ENCODE data around the gene CNOT1. TPM values are rescaled to one million over a fixed set of nuclear protein-coding genes. Genes with fewer than 3 reads are reported as not detected.

The CNOT1 gene
- total RNA-seq, 4 donors from 2014 or later = 69.4 to 173 (median 151) TPM

DNA sequence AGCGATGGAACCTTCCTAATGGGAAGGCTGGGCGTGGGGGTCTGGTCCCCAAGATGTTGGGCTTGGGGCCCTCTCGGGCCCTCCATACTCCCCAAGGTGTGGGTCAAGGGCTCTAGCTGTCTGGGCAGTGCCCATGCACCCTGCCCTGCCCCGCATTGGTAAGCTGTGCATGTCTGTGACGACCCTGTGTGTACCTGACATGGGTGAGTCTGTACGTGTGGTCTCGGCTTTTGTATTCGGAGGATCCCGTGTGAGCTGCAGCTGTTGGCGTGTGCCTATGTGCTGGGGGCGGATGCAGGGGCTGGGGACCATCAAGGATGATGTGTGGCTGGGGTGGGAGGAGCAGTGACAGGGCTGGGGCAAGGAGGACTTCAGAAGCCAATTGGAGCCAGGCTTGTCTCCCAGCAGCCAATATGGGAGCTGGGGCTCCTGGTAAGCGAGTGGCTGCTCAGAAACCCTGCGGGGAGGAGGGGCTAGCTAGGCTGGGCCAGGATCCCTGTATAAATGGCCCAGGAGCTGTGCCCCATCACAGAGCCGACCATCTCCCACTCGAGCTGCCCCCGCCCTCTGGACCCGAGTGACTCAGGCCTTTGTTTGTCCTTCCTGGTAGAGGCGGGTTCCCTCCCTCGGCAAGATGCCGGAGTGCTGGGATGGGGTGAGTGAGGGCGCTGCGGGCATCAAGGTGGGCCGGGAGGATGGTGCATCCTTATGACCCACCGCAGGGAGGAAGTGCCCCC, 129.8 kb downstream of the CNOT1 start, which contains the start of gene NDRG4:
Gene NDRG4, plus strand, starts transcription at position 529 of the 737 bp plus-strand sequence. Its CDS starts 106 bp downstream, at position 635.
- no peak for DNase-seq
- TF ChIP-seq POLR2A (IDR thresholded peaks at IDR 0.05) (no peak), CTCF (IDR thresholded peaks at IDR 0.05) (no peak)
- Histone ChIP-seq H3K27ac (no peak within 1 kb of the TSS), H3K27me3 (no peaks in the 10 kb centered on the region), H3K9me3 (no peaks in the 10 kb centered on the region), H3K4me1 (peaks cover 0 to 12% of the 10 kb centered on the region in 2 donors), H3K4me3 (no peak within 1 kb of the TSS), H3K36me3 (no peaks in the 10 kb centered on the region)
- intact Hi-C loops (cut with DNase I; ENCODE audit: low total_unique reads) = no loop called here

DNA sequence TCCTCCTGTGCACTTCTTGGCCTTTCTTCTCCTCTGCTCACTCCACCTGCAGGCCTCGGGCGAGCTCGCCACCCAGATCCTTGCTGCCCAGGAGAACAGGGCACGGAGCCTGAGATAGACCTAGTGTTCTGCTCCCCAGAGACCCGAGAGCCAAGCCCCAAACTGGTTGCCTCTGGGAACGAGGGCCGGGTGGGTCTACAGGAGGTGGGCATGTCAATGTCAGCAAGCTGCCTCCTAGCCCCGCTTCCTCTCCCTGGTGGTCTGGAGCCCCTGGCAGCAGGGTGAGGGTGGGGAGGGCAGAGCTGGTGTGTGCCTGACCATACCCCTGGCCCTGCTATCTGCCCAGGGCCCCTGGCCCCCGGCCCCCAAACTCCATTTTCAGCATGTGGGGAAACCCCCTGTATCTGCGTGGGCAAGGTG, 130.5 kb downstream of the CNOT1 start:
- H3K4me1 ChIP-seq = peaks cover 0 to 12% of the 10 kb centered on the region in 2 donors
- H3K9me3 ChIP-seq = no peaks in the 10 kb centered on the region
- intact Hi-C loops (cut with DNase I; ENCODE audit: low total_unique reads) = no loop called here
- H3K4me3 ChIP-seq = no peak overlapping the region
- H3K27me3 ChIP-seq = no peaks in the 10 kb centered on the region
- DNase-seq = no peak
- H3K36me3 ChIP-seq = no peaks in the 10 kb centered on the region
- H3K27ac ChIP-seq = no peak overlapping the region
- TF ChIP-seq CTCF (IDR thresholded peaks at IDR 0.05) = no peak
- TF ChIP-seq POLR2A (IDR thresholded peaks at IDR 0.05) = no peak

DNA sequence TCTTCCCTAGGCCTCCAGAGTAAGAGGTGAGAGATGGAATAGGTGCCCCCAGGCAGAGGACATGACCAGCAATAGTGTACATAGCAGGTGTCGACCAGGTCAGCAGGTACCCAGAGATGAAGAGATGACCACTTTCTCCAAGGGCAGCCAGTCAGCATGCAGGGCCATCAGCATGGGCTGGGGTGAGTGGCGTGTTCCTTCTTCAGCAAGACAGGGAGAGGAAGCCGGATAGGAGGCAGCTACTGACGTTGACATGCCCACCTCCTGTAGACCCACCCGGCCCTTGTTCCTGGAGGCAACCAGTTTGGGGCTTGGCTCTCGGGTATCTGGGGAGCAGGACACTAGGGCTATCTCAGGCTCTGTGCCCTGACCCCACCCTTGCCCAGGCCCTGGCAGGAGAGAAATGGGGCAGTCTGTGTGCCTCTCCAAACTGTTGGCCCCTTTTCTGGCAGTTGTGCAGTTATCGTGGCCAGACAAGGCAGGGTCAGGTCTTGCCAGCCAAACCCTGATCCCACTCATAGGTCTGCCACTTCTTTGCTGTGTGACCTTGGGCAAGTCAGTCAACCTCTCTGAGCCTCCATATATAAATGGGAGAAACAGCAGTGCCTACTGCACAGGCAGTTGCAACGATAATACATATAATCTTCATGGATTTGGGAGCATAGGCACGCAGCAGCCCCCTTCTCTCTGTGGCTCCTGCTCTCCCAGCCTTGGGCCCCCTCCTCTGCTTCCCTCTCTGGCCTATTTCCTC, 131.1 kb downstream of the CNOT1 start:
- no peaks in the 10 kb centered on the region for H3K36me3 ChIP-seq
- no peaks in the 10 kb centered on the region for H3K9me3 ChIP-seq
- no peak overlapping the region for H3K27ac ChIP-seq
- no peak for TF ChIP-seq CTCF (IDR thresholded peaks at IDR 0.05)
- no peak for TF ChIP-seq POLR2A (IDR thresholded peaks at IDR 0.05)
- no peaks in the 10 kb centered on the region for H3K27me3 ChIP-seq
- intact Hi-C loops (cut with DNase I; ENCODE audit: low total_unique reads) = no loop called here
- no peak overlapping the region for H3K4me3 ChIP-seq
- peaks cover 0 to 12% of the 10 kb centered on the region in 2 donors for H3K4me1 ChIP-seq
- no peak for DNase-seq

DNA sequence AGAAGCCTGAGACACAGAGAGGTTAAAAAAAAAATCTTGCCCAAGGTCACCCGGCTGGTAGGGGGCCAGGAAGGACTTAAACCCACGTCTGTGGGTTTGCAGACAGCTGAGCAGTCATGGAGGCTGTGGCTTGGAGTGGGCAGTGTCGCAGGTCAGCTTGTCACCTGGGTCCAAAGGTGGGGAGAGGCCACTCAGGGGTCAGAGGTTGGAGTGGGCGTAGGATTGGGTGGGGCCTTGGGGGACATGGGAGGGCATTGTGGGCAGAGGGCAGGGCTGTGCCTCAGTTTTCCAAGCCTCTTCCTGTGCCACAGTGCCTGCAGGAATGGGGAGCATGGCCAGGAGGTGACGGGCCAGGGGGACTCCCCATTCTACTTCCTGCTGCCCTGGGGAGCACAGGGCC, 131.7 kb downstream of the CNOT1 start:
- H3K27ac ChIP-seq = no peak overlapping the region
- no peak for DNase-seq
- intact Hi-C loops (cut with DNase I; ENCODE audit: low total_unique reads) = no loop called here
- H3K4me1 ChIP-seq = peaks cover 0 to 12% of the 10 kb centered on the region in 2 donors
- H3K9me3 ChIP-seq = no peaks in the 10 kb centered on the region
- H3K4me3 ChIP-seq = no peak overlapping the region
- H3K27me3 ChIP-seq = no peaks in the 10 kb centered on the region
- no peaks in the 10 kb centered on the region for H3K36me3 ChIP-seq
- TF ChIP-seq CTCF (IDR thresholded peaks at IDR 0.05) (no peak), POLR2A (IDR thresholded peaks at IDR 0.05) (no peak)

GRCh38 chr16:58497468-58497867, 132.2 kb downstream of the CNOT1 start:
- H3K4me3 ChIP-seq = no peak overlapping the region

More at GRCh38 chr16:58497468-58497867, 132.2 kb downstream of the CNOT1 start:
- no peaks in the 10 kb centered on the region for H3K36me3 ChIP-seq
- no peaks in the 10 kb centered on the region for H3K27me3 ChIP-seq
- TF ChIP-seq POLR2A (IDR thresholded peaks at IDR 0.05) = no peak
- no peak for TF ChIP-seq CTCF (IDR thresholded peaks at IDR 0.05)
- DNase-seq = no peak
- intact Hi-C loops (cut with DNase I; ENCODE audit: low total_unique reads) = no loop called here
- peaks cover 0 to 12% of the 10 kb centered on the region in 2 donors for H3K4me1 ChIP-seq
- no peak overlapping the region for H3K27ac ChIP-seq
- no peaks in the 10 kb centered on the region for H3K9me3 ChIP-seq
